Esophagus squamous epithelium (tissue), 4 donors: ENCODE results near the gene RASA1.

Experiments used
- POLR2A ChIP-seq, 4 donors: fragments of 450-650 bp; IDR thresholded peaks; one replicate each; pipeline ENCODE4 v1.6.1; 2017; ENCODE audit warnings: antibody characterized with exemption in 4 of 4, mild to moderate bottlenecking in 4 of 4, moderate library complexity in 3 of 4
- TF ChIP-seq, protein P1 (sequence below), 6 experiments: fragments of 450-650 bp in 4 of 6; fragments of 200-600 bp in 2 of 6; sonication (generic) in 2 of 6; IDR thresholded peaks; one replicate each; pipeline ENCODE4 v1.5.1; 2016 to 2019; ENCODE audit warnings: antibody characterized with exemption in 6 of 6, mild to moderate bottlenecking in 4 of 6, moderate library complexity in 4 of 6

- TF ChIP-seq, protein P1, sequence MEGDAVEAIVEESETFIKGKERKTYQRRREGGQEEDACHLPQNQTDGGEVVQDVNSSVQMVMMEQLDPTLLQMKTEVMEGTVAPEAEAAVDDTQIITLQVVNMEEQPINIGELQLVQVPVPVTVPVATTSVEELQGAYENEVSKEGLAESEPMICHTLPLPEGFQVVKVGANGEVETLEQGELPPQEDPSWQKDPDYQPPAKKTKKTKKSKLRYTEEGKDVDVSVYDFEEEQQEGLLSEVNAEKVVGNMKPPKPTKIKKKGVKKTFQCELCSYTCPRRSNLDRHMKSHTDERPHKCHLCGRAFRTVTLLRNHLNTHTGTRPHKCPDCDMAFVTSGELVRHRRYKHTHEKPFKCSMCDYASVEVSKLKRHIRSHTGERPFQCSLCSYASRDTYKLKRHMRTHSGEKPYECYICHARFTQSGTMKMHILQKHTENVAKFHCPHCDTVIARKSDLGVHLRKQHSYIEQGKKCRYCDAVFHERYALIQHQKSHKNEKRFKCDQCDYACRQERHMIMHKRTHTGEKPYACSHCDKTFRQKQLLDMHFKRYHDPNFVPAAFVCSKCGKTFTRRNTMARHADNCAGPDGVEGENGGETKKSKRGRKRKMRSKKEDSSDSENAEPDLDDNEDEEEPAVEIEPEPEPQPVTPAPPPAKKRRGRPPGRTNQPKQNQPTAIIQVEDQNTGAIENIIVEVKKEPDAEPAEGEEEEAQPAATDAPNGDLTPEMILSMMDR (IDR thresholded peaks at IDR 0.05) = no peak
- no peak for TF ChIP-seq POLR2A (IDR thresholded peaks at IDR 0.05)
These were observed 25.4 kb upstream of the RASA1 start for GRCh38 chr5:87242242-87242641.
